Coronary artery (tissue), 2 donors: ENCODE measurements around the gene SYNC.
A peak's percentile ranks its signal among the peaks of the same experiment; 100 is the strongest.

Experiments
- DNase-seq: peaks from one replicate; pipeline ENCODE4 v3.0.0-alpha.2; 2017; ENCODE audit warnings: low spot score
- H3K27ac ChIP-seq, 2 donors: fragments of 200-600 bp; sonication (generic); one replicate each; pipeline ENCODE4 v1.5.1; 2016 to 2019
- H3K4me3 ChIP-seq: fragments of 200-600 bp; sonication (generic); 2 replicates; pipeline ENCODE4 v1.5.1; 2016; ENCODE audit warnings: mild to moderate bottlenecking, moderate library complexity
- TF ChIP-seq, protein P1 (sequence below): fragments of 200-600 bp; sonication (generic); IDR thresholded peaks from one replicate; pipeline ENCODE4 v1.5.1; 2019; ENCODE audit warnings: antibody characterized with exemption

SYNC gene

DNA sequence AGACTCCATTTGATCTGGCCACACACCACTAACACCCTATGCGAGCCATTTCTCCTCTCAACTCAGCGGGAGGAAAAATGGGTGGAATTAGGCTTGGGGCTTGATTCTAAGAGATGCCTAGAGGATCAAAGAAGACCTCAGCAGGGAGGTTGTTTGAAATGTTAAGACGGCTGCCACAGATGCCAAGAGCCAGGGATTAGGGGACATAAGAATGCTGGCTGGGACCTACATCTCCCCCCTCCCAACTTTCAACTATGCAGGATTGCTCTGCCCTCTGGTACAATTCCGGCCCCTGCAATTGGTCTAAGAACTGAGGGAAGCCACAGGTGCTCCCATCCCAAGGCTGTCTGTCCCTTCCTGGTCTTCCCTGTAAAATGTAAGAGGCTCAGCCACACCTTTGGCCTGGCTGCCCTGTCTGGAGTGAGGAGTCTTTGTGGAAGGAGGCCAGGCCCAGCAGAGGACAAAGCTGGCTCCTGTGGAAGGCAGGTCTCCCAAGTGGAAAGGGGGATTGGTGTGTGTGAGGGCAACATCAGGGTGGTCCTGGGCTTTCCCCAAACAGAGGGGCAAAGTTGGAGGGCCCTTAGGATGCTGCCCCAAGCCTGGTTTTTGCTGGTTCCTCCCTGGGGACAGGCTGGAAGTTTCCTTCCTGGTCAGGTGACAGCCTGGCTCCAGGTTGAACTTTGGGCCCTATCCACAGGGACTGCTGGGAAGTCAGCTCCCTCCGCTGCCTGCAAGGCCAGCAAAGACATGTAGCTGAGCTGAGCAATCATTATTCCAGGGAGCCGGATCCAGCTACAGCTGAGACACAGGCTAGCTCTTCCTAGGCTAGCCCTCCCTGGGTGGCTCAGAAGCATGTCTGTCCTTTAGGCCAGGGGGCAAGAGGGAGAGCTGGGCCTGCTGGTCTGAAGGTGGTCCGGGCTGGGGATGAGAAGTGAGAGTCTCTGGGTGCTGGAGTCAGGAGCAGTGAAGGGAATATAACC is 34.5 kb upstream of the SYNC start:
- DNase-seq, result no peak
- TF ChIP-seq, protein P1, sequence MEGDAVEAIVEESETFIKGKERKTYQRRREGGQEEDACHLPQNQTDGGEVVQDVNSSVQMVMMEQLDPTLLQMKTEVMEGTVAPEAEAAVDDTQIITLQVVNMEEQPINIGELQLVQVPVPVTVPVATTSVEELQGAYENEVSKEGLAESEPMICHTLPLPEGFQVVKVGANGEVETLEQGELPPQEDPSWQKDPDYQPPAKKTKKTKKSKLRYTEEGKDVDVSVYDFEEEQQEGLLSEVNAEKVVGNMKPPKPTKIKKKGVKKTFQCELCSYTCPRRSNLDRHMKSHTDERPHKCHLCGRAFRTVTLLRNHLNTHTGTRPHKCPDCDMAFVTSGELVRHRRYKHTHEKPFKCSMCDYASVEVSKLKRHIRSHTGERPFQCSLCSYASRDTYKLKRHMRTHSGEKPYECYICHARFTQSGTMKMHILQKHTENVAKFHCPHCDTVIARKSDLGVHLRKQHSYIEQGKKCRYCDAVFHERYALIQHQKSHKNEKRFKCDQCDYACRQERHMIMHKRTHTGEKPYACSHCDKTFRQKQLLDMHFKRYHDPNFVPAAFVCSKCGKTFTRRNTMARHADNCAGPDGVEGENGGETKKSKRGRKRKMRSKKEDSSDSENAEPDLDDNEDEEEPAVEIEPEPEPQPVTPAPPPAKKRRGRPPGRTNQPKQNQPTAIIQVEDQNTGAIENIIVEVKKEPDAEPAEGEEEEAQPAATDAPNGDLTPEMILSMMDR, result no peak
- no peak overlapping the region for H3K4me3 ChIP-seq
- no peak overlapping the region for H3K27ac ChIP-seq

DNA sequence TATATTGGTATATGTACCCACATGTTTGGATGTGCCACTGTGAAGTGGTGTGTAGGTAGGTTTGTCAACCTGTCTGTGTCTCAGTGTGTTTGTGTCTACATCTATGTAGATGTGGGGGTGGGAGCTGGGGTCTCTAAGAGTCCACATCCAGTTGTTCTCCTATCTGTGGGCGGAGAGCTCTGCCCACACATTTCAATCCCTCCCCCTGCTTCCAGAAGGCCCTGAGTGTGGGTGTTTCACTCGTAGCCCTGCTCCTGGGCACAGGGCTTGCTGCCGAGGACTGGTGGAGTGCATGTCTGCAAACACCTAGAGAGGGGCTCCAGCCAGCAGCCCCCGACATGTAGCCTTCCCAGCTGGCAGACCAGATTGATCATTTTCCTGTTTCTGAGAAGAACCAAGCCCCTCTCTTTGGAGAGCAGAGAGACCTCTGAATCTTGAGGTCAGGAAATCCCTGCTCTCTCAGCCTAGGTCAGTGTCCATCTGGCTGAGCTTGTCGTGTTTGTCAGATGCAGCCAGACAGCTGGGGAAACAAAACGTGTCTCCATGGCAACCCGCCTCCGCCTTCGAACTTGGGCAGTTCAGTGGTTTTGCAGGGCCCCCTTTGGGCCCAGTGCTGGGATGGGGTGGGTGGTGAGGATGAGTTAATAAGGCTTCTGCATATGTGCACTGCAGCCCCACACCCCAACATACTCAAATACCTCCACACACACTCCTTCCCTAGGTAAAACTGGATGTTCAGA is 31.2 kb upstream of the SYNC start:
- DNase-seq, result no peak
- H3K4me3 ChIP-seq, result no peak overlapping the region
- H3K27ac ChIP-seq, result no peak overlapping the region
- TF ChIP-seq, protein P1, result no peak

DNA sequence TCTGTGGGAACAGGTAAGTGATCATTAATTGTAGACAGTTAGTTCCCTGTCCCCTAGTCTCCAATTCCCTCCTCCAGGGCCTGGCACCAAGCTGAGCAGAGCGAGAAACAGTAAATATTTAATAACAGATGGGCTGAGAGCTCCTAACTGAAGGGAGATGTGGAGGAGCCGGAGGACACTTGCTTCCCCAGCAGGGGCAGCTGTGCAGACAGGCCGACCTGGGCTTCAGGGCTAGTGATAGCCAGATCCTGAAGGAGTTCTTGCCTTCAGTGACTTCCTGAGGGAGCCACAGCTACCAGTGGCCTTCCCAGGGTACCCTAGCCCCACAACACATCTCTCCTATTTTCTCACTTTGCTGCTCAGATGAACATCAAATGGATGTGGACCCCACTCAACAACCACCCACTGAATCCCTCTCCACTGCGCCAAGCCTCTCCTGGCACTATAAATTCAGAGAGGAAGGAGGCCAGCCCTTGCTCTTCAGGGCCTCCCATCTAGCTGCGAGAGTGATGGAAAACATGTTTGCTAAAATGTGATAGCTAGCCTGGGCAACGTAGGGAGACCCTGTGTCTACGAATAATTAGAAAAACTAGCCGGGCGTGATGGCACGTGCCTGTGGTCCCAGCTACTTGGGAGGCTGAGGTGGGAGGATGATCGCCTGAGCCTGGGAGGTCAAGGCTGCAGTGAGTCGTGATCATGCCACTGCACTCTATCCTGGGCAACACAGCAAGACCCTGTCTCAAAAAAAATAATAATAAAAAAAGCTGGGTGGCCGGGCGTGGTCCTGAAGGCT is 26.9 kb upstream of the SYNC start:
- Histone ChIP-seq H3K4me3 (no peak overlapping the region), H3K27ac (no peak overlapping the region)
- TF ChIP-seq, protein P1, result no peak
- DNase-seq, result no peak

DNA sequence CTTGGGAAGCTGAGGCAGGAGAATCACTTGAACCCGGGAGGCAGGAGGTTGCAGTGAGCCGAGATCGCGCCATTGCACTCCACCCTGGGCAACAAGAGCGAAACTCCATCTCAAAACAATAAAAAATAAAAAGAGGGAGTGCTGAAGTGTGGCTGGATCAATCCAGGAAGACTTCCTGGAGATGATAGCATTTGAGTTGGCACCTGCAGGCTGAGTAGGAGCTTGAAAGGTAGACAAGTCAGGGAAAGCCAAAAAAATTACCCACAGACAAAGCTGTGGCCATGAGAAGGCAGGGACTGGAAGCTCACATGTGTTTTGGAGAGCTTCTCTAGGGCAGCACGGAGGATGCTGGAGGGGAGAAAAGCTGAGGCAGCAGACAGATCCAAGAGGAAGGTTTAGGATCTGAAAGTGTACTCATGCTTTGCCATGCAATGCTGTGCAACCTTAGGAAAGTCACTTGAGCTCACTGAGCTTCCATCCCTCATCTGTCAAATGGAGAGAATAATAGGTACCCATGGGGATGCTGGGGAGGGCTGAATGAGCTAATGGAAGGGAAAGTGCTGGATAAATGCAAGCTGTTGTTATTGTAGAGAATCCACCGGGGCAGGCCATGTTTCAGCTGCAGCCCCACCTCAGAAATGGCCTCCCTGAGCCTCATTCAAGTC is 26.0 kb upstream of the SYNC start:
- no peak for DNase-seq
- TF ChIP-seq, protein P1, result no peak
- Histone ChIP-seq H3K4me3 (no peak overlapping the region), H3K27ac (no peak overlapping the region)

DNA sequence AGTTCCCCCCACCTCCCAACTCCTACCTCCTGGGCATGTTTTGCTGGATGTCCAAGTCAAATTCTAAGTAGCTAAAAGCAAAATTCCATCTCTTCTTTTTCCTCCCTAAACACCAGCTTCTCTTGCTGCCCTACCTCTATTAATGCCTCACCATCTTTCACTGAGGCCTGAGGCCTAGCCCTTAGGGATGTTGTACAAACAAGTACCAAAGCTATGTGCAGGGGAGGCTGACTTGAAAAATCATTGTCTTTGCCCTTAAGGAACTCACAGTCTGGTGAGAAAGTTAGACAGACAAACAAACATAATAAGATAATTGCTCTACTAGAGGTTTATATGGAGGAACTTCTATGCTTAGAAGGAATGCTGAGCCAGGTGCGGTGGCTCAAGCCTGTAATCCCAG is 25.3 kb upstream of the SYNC start:
- TF ChIP-seq, protein P1, result no peak
- no peak for DNase-seq
- no peak overlapping the region for H3K27ac ChIP-seq

DNA sequence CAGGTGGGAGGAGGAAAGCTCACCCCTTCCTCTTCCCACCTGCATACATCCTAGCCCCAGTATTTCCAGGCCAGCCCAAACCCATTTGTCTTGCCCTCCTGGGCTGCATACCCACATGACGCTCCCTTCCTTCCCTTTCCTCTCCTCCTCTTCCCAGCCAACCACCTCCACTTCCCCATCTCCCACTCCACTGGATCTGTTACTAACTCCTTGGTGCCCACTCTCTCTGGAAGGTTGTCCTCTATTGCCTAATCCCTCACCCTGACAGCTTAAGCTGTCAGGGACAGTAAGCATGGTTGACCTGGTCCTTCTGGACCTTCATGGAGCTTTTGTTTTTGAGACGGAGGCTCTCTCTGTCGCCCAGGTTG is 23.0 kb upstream of the SYNC start:
- TF ChIP-seq, protein P1, result no peak
- DNase-seq, result no peak
- no peak overlapping the region for H3K4me3 ChIP-seq
- peak overlapping the region in 1 of 2 donors; percentile 45 for H3K27ac ChIP-seq

More for the DNA sequence above, 25.3 kb upstream of the SYNC start:
- H3K4me3 ChIP-seq, result no peak overlapping the region
